ENCODE results near the gene MGLL.

DNA sequence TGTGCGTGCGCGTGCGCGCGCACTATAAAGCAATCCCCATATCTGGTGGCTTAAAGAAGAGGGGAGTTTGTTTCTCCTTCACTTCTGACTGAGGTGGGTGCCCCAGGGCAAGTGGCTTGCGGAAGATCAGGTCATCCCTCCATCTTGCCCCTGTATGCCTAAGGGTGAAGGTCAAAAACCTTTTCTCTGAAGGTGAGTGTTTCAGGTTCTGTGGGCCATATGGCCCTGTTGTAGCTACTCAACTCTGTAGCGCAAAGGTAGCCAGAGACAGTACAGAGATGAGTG, 144.1 kb downstream of the MGLL start:
- TF ChIP-seq, protein P1, sequence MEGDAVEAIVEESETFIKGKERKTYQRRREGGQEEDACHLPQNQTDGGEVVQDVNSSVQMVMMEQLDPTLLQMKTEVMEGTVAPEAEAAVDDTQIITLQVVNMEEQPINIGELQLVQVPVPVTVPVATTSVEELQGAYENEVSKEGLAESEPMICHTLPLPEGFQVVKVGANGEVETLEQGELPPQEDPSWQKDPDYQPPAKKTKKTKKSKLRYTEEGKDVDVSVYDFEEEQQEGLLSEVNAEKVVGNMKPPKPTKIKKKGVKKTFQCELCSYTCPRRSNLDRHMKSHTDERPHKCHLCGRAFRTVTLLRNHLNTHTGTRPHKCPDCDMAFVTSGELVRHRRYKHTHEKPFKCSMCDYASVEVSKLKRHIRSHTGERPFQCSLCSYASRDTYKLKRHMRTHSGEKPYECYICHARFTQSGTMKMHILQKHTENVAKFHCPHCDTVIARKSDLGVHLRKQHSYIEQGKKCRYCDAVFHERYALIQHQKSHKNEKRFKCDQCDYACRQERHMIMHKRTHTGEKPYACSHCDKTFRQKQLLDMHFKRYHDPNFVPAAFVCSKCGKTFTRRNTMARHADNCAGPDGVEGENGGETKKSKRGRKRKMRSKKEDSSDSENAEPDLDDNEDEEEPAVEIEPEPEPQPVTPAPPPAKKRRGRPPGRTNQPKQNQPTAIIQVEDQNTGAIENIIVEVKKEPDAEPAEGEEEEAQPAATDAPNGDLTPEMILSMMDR (IDR thresholded peaks at IDR 0.05; ENCODE audit: borderline replicate concordance, extremely low read depth, low read length, poor library complexity, severe bottlenecking): no peak
- TF ChIP-seq EZH2 (IDR thresholded peaks at IDR 0.05; ENCODE audit: borderline replicate concordance, low read depth, low read length, severe bottlenecking): no peak
